ENCODE results near the gene ART4. TPM values are rescaled to one million over a fixed set of nuclear protein-coding genes. Genes with fewer than 3 reads are reported as not detected.

ART4 gene
- total RNA-seq, 1 experiment from 2014 or later: not detected

DNA sequence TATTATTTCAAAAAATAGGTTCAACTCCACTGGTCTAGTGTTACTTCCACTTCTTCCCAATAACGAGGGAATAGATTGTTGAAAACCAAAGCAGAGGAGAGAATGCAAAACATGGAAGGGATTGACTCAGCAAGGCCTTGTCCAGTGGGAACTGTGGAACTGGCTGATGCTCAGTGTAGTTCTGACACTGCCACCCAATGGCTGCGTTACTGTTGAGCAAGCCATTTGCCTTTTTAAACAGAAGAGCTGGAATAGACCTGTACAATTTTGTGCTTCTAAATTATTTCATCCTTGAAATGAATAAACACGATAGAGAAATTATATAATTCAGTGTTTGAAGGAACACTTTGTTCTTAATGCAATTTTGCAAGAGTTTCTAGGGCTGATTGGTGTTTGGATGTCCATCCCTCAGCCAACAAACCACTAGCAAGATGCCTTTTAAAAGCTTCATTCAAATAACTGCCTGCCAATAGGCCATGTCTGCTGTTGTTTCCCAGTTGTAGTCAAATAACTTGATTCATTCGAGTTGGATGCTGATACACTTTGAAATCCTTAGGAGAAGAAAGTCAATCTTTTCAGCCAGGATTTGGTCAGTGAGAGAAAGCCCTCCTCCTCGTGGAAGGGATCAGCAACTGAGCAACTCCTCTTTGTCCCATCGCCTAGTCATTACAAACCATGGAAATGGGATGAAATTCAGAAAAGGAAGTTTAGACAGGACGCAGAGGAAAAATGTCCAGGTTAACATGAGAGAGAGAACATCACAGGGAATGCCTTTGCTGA, 49.6 kb upstream of the ART4 start:
- no TSS peak for BruUV-seq (replicated peaks)
- POLR2A ChIA-PET: no interaction called here
- no peaks in the 10 kb centered on the region for H3K27me3 ChIP-seq (ENCODE audit: control insufficient read depth, insufficient read depth, low read length)
- in situ Hi-C loops (cut with HindIII; ENCODE audit: low pct_unique_long_range_greater_than_20kb, low sequenced_read_pairs): no loop called here
- intact Hi-C loops (cut with micrococcal nuclease; ENCODE audit: unreplicated experiment): no loop called here
- no peak for ATAC-seq
- TF ChIP-seq, protein P1, sequence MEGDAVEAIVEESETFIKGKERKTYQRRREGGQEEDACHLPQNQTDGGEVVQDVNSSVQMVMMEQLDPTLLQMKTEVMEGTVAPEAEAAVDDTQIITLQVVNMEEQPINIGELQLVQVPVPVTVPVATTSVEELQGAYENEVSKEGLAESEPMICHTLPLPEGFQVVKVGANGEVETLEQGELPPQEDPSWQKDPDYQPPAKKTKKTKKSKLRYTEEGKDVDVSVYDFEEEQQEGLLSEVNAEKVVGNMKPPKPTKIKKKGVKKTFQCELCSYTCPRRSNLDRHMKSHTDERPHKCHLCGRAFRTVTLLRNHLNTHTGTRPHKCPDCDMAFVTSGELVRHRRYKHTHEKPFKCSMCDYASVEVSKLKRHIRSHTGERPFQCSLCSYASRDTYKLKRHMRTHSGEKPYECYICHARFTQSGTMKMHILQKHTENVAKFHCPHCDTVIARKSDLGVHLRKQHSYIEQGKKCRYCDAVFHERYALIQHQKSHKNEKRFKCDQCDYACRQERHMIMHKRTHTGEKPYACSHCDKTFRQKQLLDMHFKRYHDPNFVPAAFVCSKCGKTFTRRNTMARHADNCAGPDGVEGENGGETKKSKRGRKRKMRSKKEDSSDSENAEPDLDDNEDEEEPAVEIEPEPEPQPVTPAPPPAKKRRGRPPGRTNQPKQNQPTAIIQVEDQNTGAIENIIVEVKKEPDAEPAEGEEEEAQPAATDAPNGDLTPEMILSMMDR (IDR thresholded peaks at IDR 0.05): peak; percentile 10; the same call in 1 of the 2 replicates
- TF ChIP-seq SIN3A (IDR thresholded peaks at IDR 0.05; ENCODE audit: borderline replicate concordance, insufficient read depth, low read depth, low read length) (no peak), POLR2AphosphoS5 (IDR thresholded peaks at IDR 0.05; ENCODE audit: low read depth, low read length) (no peak), TCF7L2 (IDR thresholded peaks at IDR 0.05; ENCODE audit: low read depth, low read length) (no peak)
- TF ChIP-seq, protein P2, sequence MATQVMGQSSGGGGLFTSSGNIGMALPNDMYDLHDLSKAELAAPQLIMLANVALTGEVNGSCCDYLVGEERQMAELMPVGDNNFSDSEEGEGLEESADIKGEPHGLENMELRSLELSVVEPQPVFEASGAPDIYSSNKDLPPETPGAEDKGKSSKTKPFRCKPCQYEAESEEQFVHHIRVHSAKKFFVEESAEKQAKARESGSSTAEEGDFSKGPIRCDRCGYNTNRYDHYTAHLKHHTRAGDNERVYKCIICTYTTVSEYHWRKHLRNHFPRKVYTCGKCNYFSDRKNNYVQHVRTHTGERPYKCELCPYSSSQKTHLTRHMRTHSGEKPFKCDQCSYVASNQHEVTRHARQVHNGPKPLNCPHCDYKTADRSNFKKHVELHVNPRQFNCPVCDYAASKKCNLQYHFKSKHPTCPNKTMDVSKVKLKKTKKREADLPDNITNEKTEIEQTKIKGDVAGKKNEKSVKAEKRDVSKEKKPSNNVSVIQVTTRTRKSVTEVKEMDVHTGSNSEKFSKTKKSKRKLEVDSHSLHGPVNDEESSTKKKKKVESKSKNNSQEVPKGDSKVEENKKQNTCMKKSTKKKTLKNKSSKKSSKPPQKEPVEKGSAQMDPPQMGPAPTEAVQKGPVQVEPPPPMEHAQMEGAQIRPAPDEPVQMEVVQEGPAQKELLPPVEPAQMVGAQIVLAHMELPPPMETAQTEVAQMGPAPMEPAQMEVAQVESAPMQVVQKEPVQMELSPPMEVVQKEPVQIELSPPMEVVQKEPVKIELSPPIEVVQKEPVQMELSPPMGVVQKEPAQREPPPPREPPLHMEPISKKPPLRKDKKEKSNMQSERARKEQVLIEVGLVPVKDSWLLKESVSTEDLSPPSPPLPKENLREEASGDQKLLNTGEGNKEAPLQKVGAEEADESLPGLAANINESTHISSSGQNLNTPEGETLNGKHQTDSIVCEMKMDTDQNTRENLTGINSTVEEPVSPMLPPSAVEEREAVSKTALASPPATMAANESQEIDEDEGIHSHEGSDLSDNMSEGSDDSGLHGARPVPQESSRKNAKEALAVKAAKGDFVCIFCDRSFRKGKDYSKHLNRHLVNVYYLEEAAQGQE (IDR thresholded peaks at IDR 0.05; ENCODE audit: insufficient read depth in 1 of 2, low read depth in 2 of 2, low read length in 1 of 2): no peak
- CTCF ChIA-PET: no interaction called here
- no peaks in the 10 kb centered on the region for H3K9me3 ChIP-seq (ENCODE audit: control insufficient read depth, insufficient read depth, low read depth, low read length)
- no peak overlapping the region for H3K4me3 ChIP-seq (ENCODE audit: low read depth in 2 of 2, low read length in 2 of 2)
- no peak for DNase-seq (ENCODE audit: low read depth, low spot score)
- no peaks in the 10 kb centered on the region for H3K36me3 ChIP-seq (ENCODE audit: control insufficient read depth, insufficient read depth, low read length)
- no peak overlapping the region for H3K27ac ChIP-seq (ENCODE audit: low read length)
- H3K4me1 ChIP-seq (ENCODE audit: control insufficient read depth, insufficient read depth, low read length): no peaks in the 10 kb centered on the region

DNA sequence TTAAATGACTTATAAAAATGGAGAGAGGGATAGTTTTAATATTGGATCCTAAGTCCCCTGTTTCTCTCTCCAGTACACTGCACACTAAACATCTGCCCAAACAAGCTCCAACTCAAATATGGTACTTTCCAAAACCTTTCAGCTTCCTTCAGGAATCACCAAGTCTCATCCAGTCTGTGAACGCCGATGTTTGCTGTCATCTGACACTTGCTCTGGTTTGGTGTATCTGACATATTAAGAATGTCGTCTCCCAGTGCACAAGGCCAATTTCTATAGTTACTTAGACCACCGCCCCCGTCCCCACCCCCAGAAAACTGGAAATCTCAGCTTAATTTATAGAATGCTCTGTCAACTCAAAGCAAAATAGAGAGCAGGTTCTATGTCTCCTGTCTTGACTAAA, 47.4 kb upstream of the ART4 start:
- no peaks in the 10 kb centered on the region for H3K9me3 ChIP-seq (ENCODE audit: control insufficient read depth, insufficient read depth, low read depth, low read length)
- CTCF ChIA-PET: no interaction called here
- H3K36me3 ChIP-seq (ENCODE audit: control insufficient read depth, insufficient read depth, low read length): no peaks in the 10 kb centered on the region
- ATAC-seq (no peak), DNase-seq (ENCODE audit: low read depth, low spot score) (no peak)
- no peaks in the 10 kb centered on the region for H3K27me3 ChIP-seq (ENCODE audit: control insufficient read depth, insufficient read depth, low read length)
- H3K27ac ChIP-seq (ENCODE audit: low read length): no peak overlapping the region
- TF ChIP-seq, protein P2 (IDR thresholded peaks at IDR 0.05; ENCODE audit: insufficient read depth in 1 of 2, low read depth in 2 of 2, low read length in 1 of 2): no peak
- no peak for TF ChIP-seq TCF7L2 (IDR thresholded peaks at IDR 0.05; ENCODE audit: low read depth, low read length)
- no peak for TF ChIP-seq SIN3A (IDR thresholded peaks at IDR 0.05; ENCODE audit: borderline replicate concordance, insufficient read depth, low read depth, low read length)
- TF ChIP-seq POLR2AphosphoS5 (IDR thresholded peaks at IDR 0.05; ENCODE audit: low read depth, low read length): no peak
- TF ChIP-seq, protein P1 (IDR thresholded peaks at IDR 0.05): no peak
- in situ Hi-C loops (cut with HindIII; ENCODE audit: low pct_unique_long_range_greater_than_20kb, low sequenced_read_pairs): no loop called here
- no TSS peak for BruUV-seq (replicated peaks)
- H3K4me3 ChIP-seq (ENCODE audit: low read depth in 2 of 2, low read length in 2 of 2): no peak overlapping the region
- POLR2A ChIA-PET: no interaction called here
- no peaks in the 10 kb centered on the region for H3K4me1 ChIP-seq (ENCODE audit: control insufficient read depth, insufficient read depth, low read length)
- intact Hi-C loops (cut with micrococcal nuclease; ENCODE audit: unreplicated experiment): no loop called here

Measured in Panc1 (cell line).